AG04450 (cell line): Measurements from ENCODE around the gene REN. TPM values are rescaled to one million over a fixed set of nuclear protein-coding genes. Genes with fewer than 3 reads are reported as not detected.

Experiments
- CTCF ChIA-PET: fragments of 300-600, 350-600 bp; formaldehyde crosslinking; extraction: SDS; loops from one replicate; lab custom pipeline; 2022; ENCODE audit warnings: antibody characterized with exemption, inconsistent platforms; lab: Charles Lee
- POLR2A ChIA-PET: fragments of 350-600 bp; formaldehyde crosslinking; extraction: SDS; loops from one replicate; lab custom pipeline; 2021; ENCODE audit warnings: antibody characterized with exemption, inconsistent platforms; lab: Yijun Ruan, JAX
- DNase-seq: peaks from one replicate; pipeline ENCODE4 v3.0.0-alpha.2; 2011; ENCODE audit warnings: low read depth, low spot score
- H3K27ac ChIP-seq: one replicate; pipeline ENCODE4 v1.5.1; 2012; ENCODE audit warnings: low read depth, low read length, control low read depth
- H3K27me3 ChIP-seq: one replicate; pipeline ENCODE4 v1.6.0; 2012; ENCODE audit warnings: low read length; ENCODE audit not compliant: control insufficient read depth, insufficient read depth
- H3K4me3 ChIP-seq: 2 replicates; pipeline ENCODE4 v1.5.1; 2011; ENCODE audit warnings: mild to moderate bottlenecking, low read depth, low read length, control low read depth
- H3K9me3 ChIP-seq: 2 replicates; pipeline ENCODE4 v1.5.1; 2012; ENCODE audit warnings: low read length; ENCODE audit not compliant: control insufficient read depth, insufficient read depth
- polyA plus RNA-seq: library from polyadenylated mRNA; depleted of rRNA; stranded (reverse); fragments of >200 nt; gene quantifications from 2 replicates; pipeline ENCODE4 v1.2.3, GENCODE V29; 2011
- TF ChIP-seq, protein P1 (sequence below): IDR thresholded peaks from 2 replicates; pipeline ENCODE4 v1.5.1; 2011; ENCODE audit warnings: low read depth, low read length, control low read depth, inconsistent platforms

REN gene
- polyA plus RNA-seq, 1 experiment, result 0.72 TPM

DNA sequence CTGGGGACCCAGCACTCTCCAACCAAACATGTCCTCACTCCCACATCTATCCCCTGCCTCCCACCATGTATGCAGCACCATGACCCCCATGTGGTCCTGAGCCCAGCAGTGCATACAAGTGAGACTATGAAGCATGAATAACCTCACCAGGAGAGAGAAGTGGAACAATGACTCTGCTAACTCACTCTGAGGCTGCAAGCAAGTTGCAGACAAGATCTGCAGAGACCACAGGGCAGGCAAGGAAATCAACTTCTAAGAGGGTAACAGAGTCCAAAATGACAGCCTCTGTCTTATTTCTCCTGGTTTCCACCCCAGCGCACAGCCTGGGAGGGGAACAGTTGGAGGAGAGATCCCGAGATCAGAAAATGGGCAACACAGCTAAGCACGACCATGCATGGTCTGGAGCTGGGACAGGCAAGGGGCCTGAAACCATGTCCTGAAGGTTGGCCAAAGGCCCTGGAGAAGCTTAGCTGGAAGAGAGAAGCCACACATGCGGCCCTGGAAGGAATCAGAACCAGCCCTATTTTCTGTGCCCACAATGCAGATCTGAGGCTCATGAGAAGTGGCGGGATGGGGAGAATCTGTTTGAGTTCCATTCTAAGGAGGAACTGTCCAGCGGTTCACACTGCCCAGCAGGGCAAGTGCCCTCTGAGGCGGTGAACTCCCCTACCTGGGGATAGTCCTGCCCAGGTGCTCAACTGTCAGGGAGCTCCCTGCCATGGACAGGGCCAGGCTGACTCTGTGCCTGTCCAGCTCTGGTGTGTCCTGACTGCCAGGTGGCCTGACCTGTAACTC is 12.5 kb upstream of the REN start:
- H3K9me3 ChIP-seq, result no peaks in the 10 kb centered on the region
- no peak overlapping the region for H3K27ac ChIP-seq
- ChIA-PET POLR2A (no interaction called here), CTCF (interaction anchor here (1.0 to 1.2 kb wide), 4 partner anchors 16 to 185 kb away, joined by 3 to 9 read pairs (median 5); no protein-coding TSS in a partner anchor)
- TF ChIP-seq, protein P1, sequence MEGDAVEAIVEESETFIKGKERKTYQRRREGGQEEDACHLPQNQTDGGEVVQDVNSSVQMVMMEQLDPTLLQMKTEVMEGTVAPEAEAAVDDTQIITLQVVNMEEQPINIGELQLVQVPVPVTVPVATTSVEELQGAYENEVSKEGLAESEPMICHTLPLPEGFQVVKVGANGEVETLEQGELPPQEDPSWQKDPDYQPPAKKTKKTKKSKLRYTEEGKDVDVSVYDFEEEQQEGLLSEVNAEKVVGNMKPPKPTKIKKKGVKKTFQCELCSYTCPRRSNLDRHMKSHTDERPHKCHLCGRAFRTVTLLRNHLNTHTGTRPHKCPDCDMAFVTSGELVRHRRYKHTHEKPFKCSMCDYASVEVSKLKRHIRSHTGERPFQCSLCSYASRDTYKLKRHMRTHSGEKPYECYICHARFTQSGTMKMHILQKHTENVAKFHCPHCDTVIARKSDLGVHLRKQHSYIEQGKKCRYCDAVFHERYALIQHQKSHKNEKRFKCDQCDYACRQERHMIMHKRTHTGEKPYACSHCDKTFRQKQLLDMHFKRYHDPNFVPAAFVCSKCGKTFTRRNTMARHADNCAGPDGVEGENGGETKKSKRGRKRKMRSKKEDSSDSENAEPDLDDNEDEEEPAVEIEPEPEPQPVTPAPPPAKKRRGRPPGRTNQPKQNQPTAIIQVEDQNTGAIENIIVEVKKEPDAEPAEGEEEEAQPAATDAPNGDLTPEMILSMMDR, result no peak
- H3K27me3 ChIP-seq, result no peaks in the 10 kb centered on the region
- DNase-seq, result no peak
- no peak overlapping the region for H3K4me3 ChIP-seq

DNA sequence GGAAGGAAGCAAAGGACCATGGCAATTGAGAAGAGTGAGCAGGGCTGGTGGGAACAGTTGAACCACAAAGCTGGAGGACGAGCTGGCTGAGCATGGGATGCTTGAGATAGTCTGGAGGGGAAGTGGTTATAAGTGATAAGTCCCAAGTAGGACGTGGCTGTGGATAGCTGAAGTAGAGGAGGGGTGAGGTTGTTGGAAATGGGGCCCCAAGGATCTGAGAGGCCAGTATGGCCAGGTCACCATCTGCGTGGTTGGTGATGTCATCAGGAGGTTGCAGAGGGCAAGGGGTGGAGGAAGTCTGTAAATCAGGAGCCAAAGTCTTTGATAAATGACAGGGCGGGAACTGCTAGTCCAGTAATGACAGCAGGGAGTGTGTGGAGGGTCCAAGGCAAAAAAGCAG is 11.0 kb upstream of the REN start:
- no peak overlapping the region for H3K4me3 ChIP-seq
- H3K27ac ChIP-seq, result no peak overlapping the region
- TF ChIP-seq, protein P1, result no peak
- DNase-seq, result no peak
- POLR2A ChIA-PET, result no interaction called here
- no peaks in the 10 kb centered on the region for H3K9me3 ChIP-seq
- no peaks in the 10 kb centered on the region for H3K27me3 ChIP-seq
- CTCF ChIA-PET, result interaction anchor here (3.0 kb wide), 1 partner anchor 222 kb away, joined by 8 read pairs; no protein-coding TSS in a partner anchor

DNA sequence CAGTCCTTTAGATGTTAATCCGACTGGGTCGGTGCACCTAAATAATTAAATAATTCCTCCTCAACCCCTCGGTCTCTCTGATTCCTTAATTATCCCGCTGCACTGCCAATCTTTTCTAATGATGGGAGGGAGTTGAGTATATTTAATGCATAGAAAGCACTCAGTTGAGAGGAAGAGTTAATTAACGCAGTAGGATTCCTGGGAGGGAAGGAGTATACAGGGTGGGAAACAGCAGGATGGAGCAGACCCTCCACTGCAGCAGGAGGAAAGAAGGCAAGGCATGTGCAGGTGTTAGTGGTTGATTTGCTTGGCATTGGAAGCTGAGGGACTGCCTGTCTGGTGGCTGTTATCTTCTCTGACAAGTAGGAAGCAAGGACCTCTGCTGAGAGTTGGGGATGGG is 9.9 kb upstream of the REN start:
- TF ChIP-seq, protein P1, result no peak
- no peak overlapping the region for H3K27ac ChIP-seq
- no peak overlapping the region for H3K4me3 ChIP-seq
- no peaks in the 10 kb centered on the region; the same call in 1 of the 2 replicates for H3K9me3 ChIP-seq
- no peak for DNase-seq
- ChIA-PET CTCF (interaction anchor here (0.7 to 5.3 kb wide), 4 partner anchors 13 to 223 kb away, joined by 3 to 33 read pairs (median 10); no protein-coding TSS in a partner anchor), POLR2A (no interaction called here)
- no peaks in the 10 kb centered on the region for H3K27me3 ChIP-seq

DNA sequence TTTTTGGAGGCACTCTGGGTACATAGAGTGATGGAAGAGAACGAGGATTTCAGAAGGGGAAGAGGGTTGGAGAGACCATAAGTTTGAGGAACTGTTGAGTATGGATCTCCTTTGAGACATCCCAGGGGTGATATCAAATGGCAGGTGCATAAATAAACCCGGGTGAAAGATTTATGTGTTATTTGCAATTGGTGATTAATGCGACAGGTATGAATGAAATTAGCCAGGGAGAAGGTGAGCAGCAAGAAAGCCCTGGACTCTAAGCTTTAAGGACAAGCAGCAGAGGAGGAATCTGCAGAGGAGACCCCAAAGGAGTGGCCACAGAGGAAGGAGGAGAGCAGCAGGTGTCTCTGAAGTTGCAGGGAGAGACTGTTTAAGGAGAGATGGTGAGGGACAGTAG is 8.8 kb upstream of the REN start:
- ChIA-PET POLR2A (no interaction called here), CTCF (interaction anchor here (1.8 to 5.3 kb wide), 3 partner anchors 12 to 224 kb away, joined by 8 to 33 read pairs (median 12); no protein-coding TSS in a partner anchor)
- no peak for DNase-seq
- no peak overlapping the region for H3K4me3 ChIP-seq
- H3K27ac ChIP-seq, result no peak overlapping the region
- peaks cover 3% of the 10 kb centered on the region for H3K9me3 ChIP-seq
- no peaks in the 10 kb centered on the region for H3K27me3 ChIP-seq
- TF ChIP-seq, protein P1, result no peak
